Urothelium cell line (cell line): ENCODE data around the gene ATF7IP2.
"Not testable (repeated sequence)": the region's sequence is repeated elsewhere in the genome, so short reads cannot be mapped to it uniquely, and the experiment has no call there.

ENCODE experiments used
- DNase-seq: peaks from one replicate; pipeline ENCODE4 v3.0.0; 2011; ENCODE audit warnings: low spot score, mixed read lengths
- FAIRE-seq: peaks from 2 replicates; lab custom pipeline; 2011; peaks lifted over from hg19 to GRCh38; lab: Jason Lieb, UNC

ATF7IP2 gene

DNA sequence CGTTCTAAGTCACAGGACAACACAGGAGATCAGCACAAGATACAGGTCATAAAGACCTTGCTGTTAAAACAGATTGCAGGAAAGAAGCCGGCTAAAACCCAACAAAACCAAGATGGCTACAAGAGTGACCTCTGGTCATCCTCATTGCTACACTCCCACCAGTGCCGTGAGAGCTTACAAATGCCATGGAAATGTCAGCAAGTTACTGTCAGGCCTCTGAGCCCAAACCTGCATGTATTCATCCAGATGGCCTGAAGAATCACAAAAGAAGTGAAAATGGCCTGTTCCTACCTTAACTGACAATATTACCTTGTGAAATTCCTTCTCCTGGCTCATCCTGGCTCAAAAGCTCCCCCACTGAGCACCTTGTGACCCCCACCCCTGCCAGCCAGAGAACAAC is 119.4 kb downstream of the ATF7IP2 start:
- not testable (repeated sequence) for DNase-seq, FAIRE-seq

GRCh38 chr16:10509534-10510025 is 123.7 kb downstream of the ATF7IP2 start:
- FAIRE-seq (peak; percentile 76), DNase-seq (peak; percentile 82)

DNA sequence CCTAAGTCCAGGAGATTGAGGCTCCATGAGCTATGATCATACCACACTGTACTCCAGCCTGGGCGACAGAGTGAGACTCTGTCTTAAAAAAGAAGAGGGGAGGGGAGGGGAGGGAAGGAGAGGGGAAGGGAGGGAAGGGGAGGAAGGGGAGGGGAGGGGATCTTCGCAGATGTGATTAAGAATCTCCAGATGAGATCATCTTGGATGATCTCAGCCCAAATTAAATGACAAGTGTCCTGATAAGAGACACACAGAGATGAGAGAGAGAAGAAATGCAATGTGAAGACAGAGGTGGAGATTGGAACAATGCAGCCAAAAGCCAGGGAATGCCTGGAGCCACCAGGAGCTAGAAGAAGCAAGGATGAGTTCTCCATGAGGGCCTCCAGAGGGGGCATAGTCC is 124.4 kb downstream of the ATF7IP2 start:
- no peak for DNase-seq
- FAIRE-seq: no peak

GRCh38 chr16:10511829-10512228 is 126.0 kb downstream of the ATF7IP2 start:
- no peak for DNase-seq
- no peak for FAIRE-seq

- peak; percentile 57 for DNase-seq
- no peak for FAIRE-seq
Measured at GRCh38 chr16:10514369-10515055, 128.7 kb downstream of the ATF7IP2 start.

GRCh38 chr16:10517868-10518267 is 132.0 kb downstream of the ATF7IP2 start:
- no peak for DNase-seq
- FAIRE-seq: no peak

GRCh38 chr16:10518479-10519041 is 132.7 kb downstream of the ATF7IP2 start:
- no peak for FAIRE-seq
- DNase-seq: no peak

GRCh38 chr16:10519297-10519696 is 133.4 kb downstream of the ATF7IP2 start:
- FAIRE-seq (no peak), DNase-seq (no peak)

- FAIRE-seq: no peak
- DNase-seq: no peak
Measured at GRCh38 chr16:10519929-10520868, 134.3 kb downstream of the ATF7IP2 start.

DNA sequence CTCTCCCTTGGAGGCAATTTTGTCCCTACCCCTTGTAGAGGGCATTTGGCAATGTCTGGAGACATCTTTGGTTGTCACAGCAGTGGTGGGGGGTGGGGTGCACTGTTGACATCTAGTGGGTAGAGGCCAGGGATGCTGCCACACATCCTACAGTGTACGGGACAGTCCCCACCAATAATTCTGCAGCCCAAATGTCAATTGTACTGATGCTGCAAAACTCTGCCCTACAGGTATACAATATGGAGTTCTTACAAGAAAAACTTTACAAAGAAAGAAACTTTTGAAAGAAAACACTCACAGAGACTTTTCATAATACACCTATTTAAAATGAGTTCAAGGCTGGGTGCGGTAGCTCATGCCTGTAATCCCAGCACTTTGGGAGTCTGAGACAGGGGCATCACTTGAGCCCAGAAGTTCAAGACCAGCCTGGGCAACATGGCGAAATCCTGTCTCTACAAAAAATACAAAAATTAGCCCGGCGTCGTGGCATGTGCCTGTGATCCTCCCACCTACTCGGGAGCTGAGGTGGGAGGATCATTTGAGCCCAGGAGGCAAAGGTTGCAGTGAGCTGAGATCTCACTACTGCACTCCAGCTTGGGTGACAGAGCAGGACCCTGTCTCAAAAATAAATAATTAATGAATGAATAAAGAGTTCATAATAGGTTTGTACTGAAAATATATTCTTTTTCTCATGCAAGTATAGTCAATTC is 135.2 kb downstream of the ATF7IP2 start:
- DNase-seq: no peak
- no peak for FAIRE-seq

DNA sequence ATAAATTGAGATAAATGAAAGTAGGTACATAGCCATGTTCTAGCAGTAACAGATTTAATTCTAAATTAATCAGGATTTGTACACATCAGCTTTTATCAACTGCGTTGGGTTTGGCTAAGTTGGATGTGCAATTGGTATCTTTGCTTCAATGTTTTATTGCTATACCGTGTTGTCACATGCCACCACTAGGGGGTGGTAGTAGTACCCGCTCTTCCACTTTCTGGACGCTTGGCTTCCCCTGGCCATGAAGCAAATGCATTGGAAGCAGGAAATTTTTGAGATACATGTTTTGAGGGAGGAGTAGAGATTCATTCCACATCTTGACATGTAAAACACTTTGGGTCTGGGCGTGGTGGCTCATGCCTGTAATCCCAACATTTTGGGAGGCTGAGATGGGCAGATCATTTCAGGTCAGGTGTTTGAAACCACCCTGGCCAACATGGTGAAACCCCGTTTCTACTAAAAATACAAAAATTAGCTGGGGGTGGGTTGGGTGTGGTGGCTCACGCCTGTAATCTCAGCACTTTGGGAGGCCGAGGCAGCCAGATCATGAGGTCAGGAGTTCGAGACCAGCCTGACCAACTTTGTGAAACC is 135.9 kb downstream of the ATF7IP2 start:
- DNase-seq (peak; percentile 73), FAIRE-seq (no peak)

- DNase-seq (no peak), FAIRE-seq (no peak)
Measured at GRCh38 chr16:10522966-10523365, 137.1 kb downstream of the ATF7IP2 start.

- DNase-seq: no peak
- no peak for FAIRE-seq
Measured at GRCh38 chr16:10525214-10525825, 139.5 kb downstream of the ATF7IP2 start.

GRCh38 chr16:10526962-10527361 is 141.1 kb downstream of the ATF7IP2 start:
- no peak for DNase-seq

DNA sequence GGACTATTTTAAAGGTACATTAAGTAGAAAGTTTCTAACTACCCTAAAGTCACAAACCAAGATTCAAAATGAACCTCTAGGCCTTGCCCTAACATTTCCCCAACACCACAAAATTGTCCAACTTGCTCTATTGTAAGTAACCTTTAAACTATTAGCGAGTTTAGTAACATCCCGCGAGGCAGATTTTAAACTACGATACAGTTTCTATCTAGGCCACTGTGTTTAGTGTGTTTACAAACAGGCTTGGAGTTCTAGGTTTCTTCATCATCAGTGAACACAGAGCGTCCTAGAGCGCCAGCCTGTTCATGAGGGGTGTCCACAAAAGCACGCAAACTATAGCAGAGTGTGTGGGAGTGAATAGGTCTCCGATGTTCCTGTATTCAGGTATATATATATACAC is 142.8 kb downstream of the ATF7IP2 start:
- no peak for FAIRE-seq
- DNase-seq: no peak

More at GRCh38 chr16:10526962-10527361, 141.1 kb downstream of the ATF7IP2 start:
- no peak for FAIRE-seq

GRCh38 chr16:10529895-10530669 is 144.2 kb downstream of the ATF7IP2 start:
- DNase-seq (no peak), FAIRE-seq (no peak)

DNA sequence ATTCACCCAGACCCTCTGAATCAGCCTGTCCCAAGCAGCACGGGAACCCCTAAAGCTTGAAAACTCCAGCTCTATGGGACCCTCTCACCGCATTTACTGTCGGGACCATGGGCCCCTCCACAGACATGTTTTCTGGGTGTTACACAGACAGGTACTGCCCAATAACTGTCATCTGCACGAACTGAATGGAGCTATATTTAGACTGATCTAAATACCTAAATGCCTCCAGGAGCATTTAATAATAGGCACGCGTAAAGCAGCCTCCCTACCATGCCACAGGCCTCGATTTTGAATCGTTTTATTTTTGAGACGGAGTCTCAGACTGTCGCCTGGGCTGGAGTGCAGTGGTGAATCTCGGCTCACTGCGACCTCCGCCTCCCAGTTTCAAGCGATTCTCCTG is 144.8 kb downstream of the ATF7IP2 start:
- FAIRE-seq (no peak), DNase-seq (no peak)

DNA sequence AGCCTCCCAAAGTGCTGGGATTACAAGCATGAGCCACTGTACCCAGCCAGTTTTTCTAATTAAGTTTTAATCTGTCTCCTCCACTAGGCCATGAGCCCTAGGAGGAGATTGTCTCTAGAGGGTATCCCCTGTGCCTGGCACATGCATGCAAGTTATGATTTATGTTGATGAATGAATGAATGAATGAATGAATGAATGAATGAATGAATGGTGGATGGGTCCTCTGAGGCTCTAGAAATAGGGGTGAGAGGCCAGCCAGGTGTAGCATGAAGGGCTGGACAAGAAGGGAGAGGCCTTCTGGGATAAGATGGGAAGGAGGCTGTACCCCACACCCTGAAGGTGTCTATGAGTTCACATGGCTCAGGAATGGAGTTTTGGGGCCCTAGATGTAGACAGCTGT is 145.7 kb downstream of the ATF7IP2 start:
- FAIRE-seq (no peak), DNase-seq (no peak)
